GM19395 (cell line): ENCODE results near the gene ACBD7.

Source experiments
- ATAC-seq: cut with Tn5 transposase; IDR thresholded peaks from one replicate; pipeline ENCODE4 v1.9.1; 2021; ENCODE audit warnings: mild to moderate bottlenecking, moderate library complexity; ENCODE audit not compliant: unreplicated experiment

Gene ACBD7

DNA sequence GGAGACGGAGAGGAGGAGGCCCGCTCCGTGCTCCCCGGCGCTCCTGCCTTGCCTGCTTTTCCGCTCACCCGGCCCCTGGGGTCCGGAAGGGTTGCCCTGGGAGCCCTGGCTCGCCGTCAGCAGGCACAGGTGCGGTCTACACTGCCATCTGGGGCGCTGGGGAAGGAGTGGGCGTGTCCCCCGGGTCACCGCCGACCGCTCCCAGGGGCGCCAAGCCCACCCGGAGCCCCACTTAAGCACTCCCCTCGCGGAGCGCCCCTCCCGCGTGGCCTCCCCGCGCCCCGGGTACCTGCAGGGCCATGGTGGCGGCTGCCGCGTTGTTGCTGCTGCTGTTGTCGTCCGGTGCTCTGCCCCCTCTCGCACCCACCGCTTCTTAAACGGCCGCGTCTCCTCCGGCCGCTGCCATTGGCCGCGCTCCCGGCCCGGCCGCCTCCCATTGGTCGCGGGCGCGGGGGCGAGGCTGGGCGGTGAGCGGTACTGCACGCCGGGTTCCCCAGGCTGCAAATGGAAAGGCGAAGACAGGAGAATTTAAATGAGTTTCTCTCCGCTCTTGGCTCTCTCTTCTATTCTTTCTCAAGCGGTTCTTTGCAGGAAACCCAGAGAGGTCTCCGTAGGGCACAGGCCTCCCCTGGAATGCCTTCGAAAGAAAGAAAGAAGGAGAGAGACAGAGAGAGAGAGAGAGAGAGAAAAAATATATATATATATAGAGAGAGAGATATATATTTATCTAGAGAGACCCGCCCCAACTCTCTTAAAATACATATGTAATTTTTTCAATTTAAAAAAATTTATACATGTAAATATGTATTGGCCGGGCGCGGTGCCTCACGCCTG lies at the start of gene ACBD7:
Gene ACBD7 (minus strand): TSS at position 349 of the 834 bp plus-strand sequence. CDS start 48 bp downstream, at position 301.
- peak; percentile 100 for ATAC-seq

DNA sequence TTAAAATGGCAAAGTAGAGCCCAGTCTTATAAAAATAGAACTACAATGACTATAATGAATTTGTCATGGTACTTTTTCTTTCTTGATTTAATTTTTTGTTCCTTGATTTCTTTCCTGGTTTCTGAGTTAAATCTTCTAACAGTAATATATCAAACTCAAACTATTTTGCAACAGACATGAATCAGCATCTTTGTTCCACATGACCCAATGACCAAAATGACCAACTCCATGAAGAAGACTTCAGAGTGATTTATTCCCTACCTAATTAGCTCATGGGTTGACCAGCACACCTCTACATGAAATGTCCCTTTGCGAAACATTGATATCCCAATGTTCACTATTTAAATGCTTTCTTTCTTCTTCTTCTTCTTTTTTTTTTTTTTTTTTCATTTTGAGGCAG lies 49.1 kb upstream of the ACBD7 start:
- no peak for ATAC-seq

DNA sequence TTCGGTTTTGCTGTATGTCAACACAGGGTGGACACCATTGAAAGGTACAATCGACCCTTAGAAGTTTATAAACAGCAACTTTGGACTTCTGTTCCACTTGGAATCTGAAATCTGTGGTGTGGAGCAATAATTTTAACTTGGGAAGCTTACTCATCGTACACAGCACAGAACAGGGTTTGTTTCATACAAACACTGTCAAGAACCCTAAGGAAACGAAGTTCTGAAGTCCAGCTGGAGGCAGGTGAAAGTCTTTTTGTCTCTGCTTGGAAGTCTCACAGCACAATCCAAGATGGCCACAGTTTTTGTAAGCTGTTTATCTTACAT lies 48.4 kb upstream of the ACBD7 start:
- ATAC-seq = no peak

DNA sequence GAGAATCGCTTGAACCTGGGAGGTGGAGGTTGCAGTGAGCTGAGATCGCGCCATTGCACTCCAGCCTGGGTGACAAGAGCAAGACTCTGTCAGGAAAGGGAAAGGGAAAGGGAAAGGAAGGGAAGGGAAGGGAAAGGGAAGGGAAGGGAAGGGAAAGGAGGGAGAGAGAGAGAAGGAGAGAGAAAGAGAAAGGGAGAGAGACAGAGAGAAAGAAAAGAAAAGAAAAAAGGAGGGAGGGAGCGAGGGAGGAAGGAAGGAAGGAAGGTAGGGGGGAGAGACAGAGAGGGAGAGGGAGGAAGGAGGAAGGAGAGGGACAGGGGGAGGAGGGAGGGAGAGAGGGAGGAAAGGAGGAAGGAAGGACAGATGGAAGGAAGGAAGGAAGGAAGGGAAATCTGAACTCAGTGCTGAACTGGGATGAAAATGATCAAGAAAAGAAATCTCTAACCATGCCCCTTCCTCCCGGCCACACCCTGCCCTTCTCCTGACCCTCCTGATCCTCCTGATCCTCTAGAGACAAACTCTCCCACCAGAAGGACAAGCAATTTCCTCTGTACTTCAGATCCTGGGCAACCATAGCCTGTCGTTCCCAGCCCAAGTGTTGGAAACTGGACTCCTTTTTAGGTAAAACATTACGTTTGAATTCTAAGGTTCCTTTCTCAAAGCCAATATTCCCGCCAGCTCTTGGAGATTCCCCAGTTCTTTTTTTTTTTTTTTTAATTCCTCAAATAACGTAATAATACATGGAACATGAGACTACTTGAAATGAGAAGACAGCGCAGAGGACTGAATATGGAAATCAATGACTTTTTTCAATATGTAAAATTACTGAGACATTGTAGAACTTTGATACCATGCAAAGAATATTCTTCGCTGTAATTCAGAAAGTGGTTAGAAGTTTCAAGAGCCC lies 47.8 kb upstream of the ACBD7 start:
- no peak for ATAC-seq

DNA sequence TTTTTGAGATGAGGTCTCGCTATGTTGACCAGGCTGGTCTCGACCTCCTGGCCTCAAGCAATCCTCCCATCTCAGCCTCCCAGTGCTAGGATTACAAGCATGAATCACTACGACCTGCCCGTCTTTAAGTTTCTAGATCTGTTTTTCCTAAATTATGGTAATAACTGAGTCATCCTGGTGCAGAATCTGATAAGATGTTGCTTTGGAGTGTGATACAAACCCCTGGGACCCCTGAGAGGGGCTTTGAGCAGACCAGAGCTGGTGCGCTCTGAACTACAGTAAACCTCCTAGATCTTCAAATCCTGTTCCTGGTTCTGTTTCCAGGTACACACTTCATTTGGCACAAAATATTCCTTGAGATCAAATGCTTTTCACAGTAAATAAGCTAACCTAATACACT lies 42.8 kb upstream of the ACBD7 start:
- no peak for ATAC-seq

DNA sequence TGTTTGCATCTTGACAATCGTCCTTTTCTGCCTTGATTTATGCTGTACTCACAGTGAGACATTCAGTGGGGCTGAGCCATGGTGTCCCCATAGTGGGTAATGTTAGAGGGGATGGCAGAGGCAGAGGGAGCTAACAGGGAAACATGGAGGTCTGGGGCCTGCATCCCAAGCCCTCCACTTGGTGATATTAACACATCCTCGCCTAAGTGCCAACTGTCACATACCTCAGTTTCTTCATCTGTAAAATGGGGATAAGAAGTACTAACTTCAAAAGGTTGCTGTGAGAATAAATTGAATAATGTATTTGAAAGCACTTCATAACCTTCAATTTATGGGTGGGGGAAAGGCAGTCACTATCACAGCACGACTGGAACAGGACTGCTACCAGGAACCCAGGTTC lies 36.3 kb upstream of the ACBD7 start:
- no peak for ATAC-seq

DNA sequence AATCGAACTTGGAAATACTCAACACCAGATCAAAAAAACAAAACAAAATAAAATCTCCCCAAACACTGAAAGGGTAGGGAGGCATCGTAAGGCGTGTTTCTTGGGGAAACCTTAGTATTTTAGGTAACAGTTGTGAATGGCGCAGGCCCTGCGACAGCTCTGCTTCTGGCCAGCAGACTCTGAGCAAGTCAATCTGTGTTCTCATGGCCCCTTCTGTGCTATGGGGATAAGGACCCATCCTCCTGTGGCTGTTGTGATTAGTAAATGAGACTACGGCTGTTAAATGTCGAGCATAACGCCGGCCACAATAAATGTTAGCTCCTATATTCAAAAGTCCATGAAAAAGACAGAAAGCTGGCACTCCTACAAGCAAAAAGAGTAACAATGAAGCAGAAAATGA lies 35.6 kb upstream of the ACBD7 start:
- ATAC-seq = no peak

DNA sequence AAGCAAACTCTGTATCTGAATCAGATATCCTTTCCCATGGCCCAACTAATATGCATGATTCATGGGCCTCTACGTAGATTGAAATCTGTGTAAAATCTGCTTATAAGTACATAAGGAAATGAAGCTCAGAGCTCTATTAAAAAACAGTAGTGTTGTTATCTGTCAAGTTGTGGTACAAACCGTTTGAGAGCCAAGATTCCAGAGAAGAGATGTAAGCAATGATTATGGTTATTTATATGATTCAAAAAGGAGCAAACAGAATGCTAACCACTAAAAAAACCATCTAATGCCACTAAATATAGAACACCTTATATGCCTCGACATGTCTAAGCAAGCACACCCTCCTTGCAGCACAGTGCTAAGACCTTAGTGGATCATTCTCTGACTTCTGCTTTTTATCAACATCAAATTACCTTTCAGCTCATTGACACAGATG lies 35.2 kb upstream of the ACBD7 start:
- ATAC-seq = no peak

DNA sequence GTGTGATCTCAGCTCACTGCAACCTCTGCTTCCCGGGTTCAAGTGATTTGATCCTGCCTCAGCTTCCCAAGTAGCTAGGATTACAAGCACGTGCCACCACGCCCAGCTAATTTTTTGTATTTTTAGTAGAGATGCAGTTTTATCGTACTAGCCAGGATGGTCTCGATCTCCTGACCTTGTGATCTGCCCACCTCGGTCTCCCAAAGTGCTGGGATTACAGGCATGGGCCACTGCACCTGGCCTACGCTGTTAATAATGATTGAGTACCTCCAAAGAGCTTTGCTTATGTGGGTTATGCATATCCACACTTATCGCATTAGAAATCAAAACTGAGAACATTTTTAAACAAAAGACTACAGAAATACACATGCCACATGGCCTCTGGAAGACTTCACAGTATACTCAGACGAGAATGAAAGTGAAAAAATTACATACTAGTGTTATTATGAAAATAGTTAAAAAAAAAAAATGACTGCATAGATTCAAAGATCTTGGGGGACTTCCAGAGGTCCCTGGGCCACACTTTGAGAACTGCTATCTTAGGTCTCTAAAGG lies 34.0 kb upstream of the ACBD7 start:
- peak; percentile 87 for ATAC-seq

DNA sequence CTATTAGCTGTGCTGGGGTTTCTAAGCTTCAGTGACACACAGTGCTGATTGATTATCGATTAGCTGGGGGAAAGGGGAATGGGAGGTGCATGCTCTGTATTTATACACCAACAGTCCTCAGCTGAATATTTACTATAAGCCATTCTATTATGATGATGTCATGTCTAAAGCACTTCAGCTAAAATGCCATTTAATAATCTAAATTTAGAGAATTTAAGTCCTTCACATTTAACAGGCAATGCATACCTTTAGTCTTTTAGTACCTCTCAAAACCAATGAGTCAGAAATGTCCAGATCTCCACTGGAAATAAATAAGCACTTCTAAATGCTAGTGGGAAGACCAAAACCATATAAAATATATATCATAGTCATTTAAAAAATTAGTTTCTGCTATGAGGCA lies 33.1 kb upstream of the ACBD7 start:
- no peak for ATAC-seq

DNA sequence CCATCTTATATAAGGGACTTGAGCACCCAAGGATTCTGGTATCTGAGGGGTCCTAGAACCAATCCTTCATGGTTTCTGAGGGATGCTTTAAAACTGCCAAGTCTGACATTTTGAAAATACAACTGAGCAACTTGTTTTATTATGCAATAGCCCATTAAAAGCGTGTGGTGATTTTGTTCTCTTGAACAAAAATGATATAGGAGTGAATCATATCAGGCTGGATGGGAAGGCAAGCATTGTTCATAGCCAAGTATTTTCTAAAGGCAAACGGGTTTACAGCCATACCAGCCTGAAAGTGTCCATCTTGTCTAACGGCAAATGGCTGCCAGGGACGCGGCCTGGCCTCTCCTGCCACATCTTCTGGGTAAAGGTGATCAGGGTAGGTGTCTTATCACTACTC lies 31.9 kb upstream of the ACBD7 start:
- no peak for ATAC-seq

DNA sequence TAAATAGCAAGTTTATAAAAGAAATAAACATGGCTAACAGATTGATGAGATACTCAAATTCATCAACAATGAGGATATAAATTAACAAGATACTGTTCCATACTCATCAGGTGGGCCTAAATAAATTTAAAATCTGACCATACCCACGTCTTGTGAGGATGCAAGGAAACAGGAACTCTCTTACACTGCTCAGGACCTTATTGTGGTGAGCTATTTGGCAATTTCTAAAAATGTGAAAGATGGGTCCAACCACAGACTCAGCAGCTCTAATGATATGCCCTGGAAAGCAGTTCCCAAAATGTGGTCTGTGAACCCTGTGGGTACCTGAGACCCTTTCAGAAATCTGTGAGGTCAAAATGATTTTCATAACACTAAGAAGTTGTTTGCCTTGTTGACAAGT lies 30.0 kb upstream of the ACBD7 start:
- no peak for ATAC-seq

DNA sequence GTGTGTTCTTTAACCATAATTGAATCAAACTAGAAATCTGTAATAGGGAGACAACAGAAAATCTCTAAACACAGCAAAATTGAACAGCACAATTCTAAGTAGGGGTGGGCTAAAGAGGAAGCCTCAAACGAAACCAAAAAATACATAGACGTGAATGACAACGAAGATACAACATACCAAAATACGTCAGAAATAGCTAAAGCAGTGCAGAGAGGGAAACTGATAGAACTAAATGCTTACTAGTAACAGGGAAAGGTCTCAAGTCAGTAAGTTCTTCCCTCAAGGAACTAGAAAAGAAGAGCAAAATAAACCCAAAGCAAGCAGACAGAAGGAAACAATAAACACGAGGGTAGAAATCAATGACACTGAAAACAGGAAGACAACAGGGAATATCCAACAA lies 27.6 kb upstream of the ACBD7 start:
- ATAC-seq = no peak

DNA sequence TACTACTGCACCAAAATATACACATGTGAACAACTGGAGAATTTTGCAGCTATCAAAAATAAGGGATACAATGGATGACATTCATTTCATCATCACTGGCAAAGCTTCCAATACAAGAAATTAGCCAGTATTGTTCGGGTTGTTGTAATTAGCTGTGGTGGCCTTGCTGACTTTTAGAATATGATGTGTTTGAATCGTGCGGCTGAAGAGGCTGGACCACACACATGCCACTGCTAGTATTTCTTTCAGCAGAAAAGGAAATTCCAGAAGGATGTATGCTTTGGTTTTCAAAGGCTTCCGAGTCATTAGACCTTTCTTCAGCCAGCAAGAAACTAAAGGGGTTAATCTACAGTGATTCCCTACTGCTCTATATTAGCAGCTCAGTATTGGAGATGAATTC lies 25.2 kb upstream of the ACBD7 start:
- no peak for ATAC-seq

DNA sequence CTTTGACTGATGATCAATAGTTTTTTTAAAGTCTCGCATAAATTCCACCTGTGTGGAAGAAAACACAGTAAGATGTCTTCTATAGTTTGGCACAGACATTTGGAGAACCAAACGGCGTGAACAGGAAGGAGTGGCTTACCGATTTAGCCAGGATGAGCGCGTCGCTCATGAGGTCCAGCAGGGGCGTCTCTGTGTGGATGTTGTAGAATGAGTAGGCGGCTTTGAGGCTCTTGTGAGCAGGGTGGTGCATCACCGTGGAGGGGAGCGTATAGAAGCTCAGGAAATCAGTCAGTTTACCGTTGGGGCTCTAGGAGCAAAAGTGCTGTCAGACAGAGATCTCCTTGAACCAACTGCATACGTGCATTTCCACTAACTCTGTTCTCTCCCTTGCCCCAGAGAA lies 24.1 kb upstream of the ACBD7 start:
- no peak for ATAC-seq

DNA sequence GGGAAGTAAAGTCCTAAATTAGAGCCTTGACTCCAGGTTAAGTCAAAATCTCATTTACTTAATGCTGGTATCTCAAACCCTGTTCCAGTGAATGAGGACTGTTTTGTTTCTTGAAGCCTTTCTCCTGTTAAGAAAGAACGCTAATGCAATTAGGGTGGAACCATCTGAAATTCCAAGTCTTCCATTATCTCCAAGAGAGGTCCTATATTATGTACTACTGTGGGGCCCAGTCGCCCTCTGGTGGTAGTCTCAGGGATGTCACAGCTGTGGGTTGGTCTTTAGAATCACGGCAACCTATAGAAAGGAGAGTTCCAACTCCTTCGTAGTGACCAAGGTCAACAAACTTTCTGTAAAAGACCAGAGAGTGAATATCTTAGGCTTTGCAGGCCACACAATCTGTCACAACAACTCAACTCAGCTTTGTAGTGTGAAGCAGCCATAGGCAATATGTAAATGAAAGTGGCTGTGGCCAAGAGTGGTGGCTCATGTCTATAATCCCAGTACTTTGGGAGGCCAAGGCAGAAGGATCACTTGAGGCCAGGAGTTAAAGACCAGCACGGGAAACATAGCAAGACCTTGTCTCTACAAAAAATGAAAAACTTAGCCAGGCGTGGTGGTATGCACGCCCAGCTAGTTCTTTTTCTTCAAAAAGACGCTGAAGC lies 17.9 kb upstream of the ACBD7 start:
- ATAC-seq = peak; percentile 94

DNA sequence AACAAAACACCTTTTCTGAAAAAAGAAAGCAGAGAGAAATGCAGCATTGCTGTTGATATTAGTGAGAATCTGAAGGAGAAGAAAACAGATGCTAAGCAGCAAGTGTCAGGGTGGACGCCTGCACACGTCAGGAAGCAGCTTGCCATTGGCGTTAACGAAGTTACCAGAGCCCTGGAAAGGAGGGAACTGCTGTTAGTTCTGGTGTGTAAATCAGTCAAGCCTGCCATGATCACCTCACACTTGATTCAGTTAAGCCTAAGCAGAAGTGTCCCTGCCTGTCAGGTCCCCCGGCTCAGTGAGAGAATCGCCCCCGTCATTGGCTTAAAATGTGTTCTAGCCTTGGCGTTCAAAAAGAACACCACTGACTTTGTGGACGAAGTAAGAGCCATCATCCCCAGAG lies 14.9 kb upstream of the ACBD7 start:
- no peak for ATAC-seq

DNA sequence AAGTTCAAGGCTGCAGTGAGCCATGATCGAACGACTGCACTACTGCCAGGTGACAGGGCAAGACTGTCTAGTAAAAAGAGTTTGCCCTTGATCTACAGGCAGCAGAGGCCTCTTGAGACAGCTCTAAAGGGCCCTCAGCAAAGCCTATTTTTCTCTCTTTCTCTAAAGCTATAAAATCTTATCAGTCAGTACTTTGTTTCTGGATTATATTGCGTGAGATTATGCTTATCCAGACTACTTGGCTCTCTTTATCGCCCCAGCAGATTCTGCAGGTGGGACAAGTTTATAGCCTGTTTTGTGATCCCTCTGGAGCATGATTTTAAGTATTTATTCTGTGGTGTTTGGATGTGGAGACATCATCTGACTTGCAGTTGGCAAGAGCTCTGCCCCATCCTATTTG lies 11.3 kb upstream of the ACBD7 start:
- no peak for ATAC-seq

DNA sequence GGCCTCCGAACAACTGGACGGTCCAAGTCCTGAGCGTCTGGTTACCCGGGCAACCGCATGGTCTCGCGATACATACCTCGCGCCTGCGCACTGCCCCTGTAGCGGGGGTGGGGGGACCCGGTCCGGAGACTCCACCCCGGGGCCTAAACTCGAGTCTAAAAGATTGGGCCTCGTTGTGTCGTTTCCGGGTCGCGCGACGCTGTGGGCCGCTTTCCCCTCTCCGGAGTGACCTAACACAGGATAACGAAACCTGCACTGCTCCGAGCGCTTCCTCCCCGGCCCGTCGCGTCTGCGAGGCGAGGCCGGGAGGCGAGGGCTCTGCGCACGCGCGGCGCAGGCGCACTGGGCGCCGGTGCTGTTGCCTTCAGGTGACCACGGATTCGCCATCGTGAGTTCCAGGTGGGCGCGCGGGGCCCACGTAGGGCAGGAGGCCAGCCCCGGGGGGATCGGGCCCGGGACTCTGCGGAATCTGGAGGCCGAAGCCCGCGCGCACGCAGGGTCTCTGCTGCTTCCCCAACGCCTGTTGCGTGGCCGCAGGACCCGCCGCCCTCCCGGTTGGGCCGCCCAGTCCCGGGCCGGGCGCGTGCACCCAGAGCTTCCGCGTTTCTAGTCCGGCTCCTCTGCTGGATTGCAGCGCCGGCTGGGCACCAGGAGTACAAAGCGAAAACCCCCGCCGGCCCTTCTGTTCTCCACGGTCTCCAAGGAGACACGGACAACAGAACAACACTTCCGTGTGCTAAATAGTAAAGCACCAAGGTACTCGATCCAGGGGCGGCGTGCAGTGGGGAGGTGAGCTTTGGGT lies 8.6 kb upstream of the ACBD7 start, which contains the start of gene RPP38:
Gene RPP38 (plus strand): TSS at position 345 of the 802 bp plus-strand sequence. CDS start 5,960 bp downstream, outside the sequence.
- peak; percentile 89 for ATAC-seq

DNA sequence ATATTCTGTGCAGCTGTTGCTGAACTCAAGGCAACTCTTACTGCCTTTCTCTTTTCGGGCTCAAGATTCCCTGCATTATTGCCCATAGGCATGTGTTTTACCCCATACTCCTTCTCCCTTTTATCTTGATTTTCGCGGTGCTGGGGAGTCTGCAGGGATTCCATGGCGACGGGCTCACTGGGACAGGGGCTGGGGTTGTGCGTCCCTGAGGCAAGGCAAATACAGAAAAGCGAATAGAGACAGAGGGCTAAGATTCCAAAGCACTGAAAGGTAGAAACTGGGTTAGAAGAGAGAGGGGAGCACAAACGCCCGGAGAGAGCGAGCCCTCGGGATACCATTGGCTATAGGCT lies 8.1 kb upstream of the ACBD7 start:
- peak; percentile 33 for ATAC-seq
